Erythroblast (primary cell): ENCODE measurements around the gene USP1.

Experiments
- DNase-seq, 2 experiments: peaks; one replicate each; lab custom pipeline; 2025; lab: John Stamatoyannopoulos, UW
- GATA1 ChIP-seq: IDR thresholded peaks from 2 replicates; pipeline ENCODE4 v1.6.1; 2011; ENCODE audit warnings: low read depth, mild to moderate bottlenecking, control low read depth, low read length, moderate library complexity
- POLR2A ChIP-seq: IDR thresholded peaks from 2 replicates; pipeline ENCODE4 v1.6.1; 2011; ENCODE audit warnings: mild to moderate bottlenecking, low read length

Gene USP1

GRCh38 chr1:62484824-62485468 is 48.1 kb downstream of the USP1 start:
- no peak for DNase-seq
- no peak for TF ChIP-seq GATA1
- no peak for TF ChIP-seq POLR2A

GRCh38 chr1:62487956-62488355 is 51.1 kb downstream of the USP1 start:
- no peak for DNase-seq
- no peak for TF ChIP-seq POLR2A
- TF ChIP-seq GATA1: no peak

GRCh38 chr1:62492521-62492920 is 55.7 kb downstream of the USP1 start:
- DNase-seq: no peak
- no peak for TF ChIP-seq POLR2A

GRCh38 chr1:62493656-62494055 is 56.8 kb downstream of the USP1 start:
- no peak for TF ChIP-seq POLR2A
- no peak for TF ChIP-seq GATA1

GRCh38 chr1:62494137-62494536 is 57.3 kb downstream of the USP1 start:
- TF ChIP-seq GATA1 (no peak), POLR2A (no peak)
- DNase-seq: no peak

More at GRCh38 chr1:62493656-62494055, 56.8 kb downstream of the USP1 start:
- no peak for DNase-seq

GRCh38 chr1:62500210-62500609 is 63.4 kb downstream of the USP1 start:
- TF ChIP-seq GATA1 (no peak), POLR2A (no peak)
- DNase-seq: no peak
